HG03521 (cell line): ENCODE measurements around the gene MICAL3.

Experiments
- ATAC-seq: cut with Tn5 transposase; IDR thresholded peaks from one replicate; pipeline ENCODE4 v1.9.1; 2021; ENCODE audit warnings: mild to moderate bottlenecking, moderate library complexity; ENCODE audit not compliant: unreplicated experiment

Gene MICAL3

GRCh38 chr22:17874231-17874905, 150.0 kb downstream of the MICAL3 start:
- ATAC-seq = no peak

DNA sequence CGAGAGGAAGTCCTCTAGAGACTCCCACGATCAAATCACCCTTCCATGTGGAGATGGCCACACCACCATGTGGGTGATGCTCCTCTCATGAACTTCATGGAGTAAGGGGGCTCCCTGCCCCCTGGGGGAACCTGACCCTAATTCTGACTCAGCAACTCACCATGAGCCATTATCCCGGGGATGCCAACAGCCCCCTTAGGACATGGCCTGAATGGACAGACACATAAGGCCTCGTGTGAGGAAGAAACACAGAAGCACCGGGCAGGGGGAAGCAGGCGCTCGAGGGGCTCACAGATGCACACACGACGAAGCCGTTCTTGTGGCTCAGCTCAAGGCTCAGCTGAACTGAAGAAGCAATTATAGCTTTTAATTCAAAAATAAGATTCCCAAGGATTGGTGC, 150.6 kb downstream of the MICAL3 start:
- no peak for ATAC-seq

DNA sequence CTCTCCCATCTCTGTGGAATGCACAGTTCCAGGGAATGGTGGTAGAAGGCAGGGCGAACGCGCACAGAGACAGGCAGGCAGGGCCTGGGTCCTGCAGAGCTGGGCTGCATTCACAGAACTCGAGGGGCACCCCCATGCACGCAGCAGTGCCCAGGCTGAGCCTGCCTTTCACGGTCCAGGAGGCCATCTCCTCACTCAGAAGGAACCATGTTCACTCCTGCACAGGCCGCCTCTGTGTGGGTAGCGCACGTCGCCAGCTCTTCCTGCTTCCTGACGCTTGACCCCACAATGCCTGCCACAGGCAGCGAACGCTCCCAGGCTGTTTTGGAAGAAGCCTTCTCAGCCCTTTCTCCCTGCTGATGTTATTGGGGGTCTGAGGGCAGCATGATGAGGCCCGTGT, 151.2 kb downstream of the MICAL3 start:
- no peak for ATAC-seq

GRCh38 chr22:17872471-17872870, 151.9 kb downstream of the MICAL3 start:
- no peak for ATAC-seq

DNA sequence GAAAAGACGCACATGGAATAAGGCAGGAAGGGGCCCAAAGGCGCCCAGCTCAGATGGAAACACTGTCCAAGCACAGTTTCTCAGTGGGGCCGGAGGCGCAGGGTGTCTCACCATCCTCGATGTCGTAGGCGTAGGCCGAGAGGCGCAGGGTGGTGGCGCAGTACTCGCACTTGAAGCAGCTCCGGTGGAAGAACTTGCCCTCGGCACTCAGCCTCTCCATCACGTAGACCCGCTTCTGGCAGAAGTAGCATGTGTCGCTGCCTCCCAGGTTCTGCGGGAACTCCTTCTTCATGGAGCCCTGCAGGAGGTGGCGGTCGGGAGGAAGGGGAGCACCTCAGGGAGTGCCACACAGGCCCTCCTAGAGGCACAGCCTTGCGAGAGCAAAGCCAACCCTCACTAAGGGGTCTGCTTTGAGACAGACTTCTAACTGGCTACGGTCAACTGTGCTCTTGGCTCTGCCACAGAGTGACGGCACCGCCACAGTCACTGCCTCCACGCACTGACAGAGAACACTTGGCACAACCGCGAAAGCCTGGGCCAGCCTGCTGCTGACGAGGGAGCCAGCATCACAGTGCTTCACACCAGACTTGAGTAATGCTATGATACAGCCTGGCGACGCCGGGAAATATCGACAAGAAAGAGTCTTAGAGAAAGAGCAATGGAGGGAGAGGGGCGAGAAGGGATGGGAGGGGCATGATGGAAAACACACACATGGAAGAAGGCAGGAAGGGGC, 152.5 kb downstream of the MICAL3 start:
- no peak for ATAC-seq

- ATAC-seq = no peak
These were observed 154.0 kb downstream of the MICAL3 start for GRCh38 chr22:17870407-17870806.

- no peak for ATAC-seq
These were observed 154.9 kb downstream of the MICAL3 start for GRCh38 chr22:17869285-17870096.

GRCh38 chr22:17868771-17869170, 155.6 kb downstream of the MICAL3 start:
- ATAC-seq = no peak

- no peak for ATAC-seq
These were observed 157.1 kb downstream of the MICAL3 start for GRCh38 chr22:17867160-17867785.

GRCh38 chr22:17866621-17867020, 157.7 kb downstream of the MICAL3 start:
- ATAC-seq = no peak

DNA sequence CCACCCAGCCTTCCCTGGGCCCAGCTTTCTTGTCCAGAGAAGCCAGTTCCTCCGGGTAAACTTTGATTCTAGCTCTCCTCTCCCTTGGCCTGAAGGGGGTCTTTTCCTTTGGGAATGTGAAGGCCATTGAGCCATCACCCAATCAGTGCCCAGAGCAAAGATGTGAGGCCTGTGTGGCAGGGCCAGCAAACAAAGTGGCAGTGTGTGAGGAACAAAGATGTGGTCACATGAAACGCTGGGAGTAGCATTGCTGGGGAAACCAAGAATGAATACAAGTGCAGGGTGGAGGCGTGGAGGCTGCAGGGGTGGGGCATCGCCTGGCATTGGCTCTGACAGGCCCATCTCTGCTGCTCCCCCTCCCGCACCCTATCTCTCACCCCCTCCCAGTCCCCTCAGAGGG, 158.2 kb downstream of the MICAL3 start:
- no peak for ATAC-seq

DNA sequence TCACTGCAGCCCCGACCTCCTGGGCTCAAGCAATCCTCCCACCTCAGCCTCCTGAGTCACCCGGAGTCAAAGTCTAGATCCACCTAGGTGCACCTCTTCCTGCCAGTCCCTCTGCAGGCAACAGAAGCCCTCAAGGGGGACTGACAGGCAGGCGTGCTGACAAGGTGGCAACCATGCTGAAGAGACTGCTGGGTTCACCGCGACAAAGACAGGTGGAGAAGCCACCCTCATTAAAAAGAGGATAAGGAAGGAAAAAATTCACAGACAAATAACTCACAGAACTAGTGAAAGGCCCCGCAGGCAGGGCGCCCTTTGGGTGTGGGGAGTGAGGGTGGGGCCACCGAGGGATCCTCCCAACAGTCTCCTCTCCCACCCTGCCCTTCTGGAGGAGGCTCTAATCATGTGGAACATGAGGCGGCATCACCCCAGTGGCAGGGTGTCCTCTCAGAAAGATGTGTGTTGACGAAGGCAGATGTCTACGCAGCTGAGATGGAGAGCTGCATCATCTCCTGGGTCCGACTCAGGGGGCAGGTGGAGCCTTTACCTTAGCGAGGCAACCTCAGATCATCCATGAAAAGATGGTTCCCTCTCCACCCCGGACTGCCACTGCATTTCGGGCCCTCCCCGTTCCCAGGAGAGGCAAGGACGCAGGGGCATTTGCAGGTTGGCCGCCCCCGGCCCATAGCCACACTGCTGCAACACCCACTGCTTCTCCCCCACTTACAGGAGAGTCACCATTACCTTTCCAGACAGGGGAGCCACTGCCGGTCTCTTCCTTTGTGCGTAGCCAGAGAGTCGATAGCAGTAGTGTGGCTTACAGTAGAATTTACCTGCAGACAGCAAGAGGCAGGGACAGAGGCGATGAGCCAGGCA, 158.9 kb downstream of the MICAL3 start:
- ATAC-seq = no peak

DNA sequence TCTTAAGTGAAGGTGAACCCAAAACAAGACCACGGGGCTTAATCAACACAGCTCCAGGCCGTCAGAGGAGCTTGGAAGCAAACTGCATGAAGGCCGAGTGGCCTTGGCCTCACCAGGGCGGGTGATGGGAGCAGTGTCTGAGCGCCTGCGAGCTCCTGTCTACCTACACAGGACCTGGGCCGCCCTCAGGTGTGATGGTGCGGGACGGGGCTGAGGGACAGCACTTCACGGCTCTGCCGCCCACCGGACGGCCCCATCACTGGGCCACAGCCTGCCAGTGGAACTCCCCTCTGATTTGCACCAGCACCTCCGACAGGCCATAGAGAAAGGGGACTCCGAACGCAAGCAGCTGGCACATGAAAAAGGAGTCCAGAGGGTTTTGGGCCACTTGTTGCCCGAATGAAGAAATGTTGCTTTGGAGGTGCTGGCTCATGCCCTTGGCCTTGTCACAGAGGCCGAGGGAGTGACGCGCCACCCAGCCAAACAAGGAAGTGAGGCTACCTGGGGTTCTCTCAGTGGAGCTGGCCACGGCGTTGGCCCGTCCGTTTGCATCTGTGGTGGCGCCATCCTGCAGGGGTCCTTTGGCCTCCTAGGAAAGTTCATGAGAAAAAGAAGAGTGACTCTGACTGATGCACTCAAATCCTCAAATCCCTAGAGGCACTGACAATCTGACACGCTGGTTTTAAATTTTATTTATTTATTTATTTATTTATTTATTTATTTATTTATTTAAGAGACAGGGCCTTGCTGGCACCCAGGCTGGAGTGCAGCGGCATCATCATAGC, 159.8 kb downstream of the MICAL3 start:
- ATAC-seq = no peak

GRCh38 chr22:17862646-17863181, 161.6 kb downstream of the MICAL3 start:
- ATAC-seq = no peak

- ATAC-seq = no peak
These were observed 162.5 kb downstream of the MICAL3 start for GRCh38 chr22:17861909-17862308.

GRCh38 chr22:17860220-17860965, 164.0 kb downstream of the MICAL3 start:
- ATAC-seq = no peak

- ATAC-seq = no peak
These were observed 166.3 kb downstream of the MICAL3 start for GRCh38 chr22:17858033-17858432.

DNA sequence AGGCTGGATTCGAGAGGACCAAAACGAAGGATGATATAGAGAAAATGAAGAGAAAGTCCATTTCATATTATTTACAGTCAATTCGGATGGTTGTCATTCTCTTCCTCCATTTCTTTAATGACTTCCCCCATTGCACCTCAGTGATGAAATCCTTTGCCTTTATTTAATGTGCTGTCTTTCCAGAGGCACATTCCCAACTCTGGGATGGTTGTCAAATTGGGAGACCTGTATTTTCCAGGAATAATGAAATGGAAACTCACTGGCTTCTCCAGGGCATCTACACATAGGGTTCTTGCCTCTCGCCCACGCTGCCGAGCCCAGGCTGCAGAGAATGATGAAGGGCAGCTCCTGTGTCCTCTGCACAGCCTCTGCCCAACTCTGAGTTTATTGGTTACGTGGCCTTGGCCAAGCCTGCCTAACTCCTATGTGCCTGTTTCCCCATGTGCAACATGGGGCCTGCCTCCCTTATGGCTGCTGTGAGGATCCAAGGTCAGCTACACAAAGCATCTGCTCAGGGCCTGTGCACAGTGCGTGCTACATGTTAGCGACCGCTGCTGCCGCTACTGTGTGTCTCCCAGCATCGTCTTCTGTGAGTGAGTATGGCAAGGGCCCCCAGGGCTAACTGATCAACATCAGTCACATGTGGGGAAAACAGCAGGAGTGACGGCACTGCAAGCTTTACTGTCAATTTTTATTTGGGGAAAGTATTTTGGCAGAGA, 168.6 kb downstream of the MICAL3 start:
- no peak for ATAC-seq
